ENCODE measurements around the gene DCTN3.

The DCTN3 gene

DNA sequence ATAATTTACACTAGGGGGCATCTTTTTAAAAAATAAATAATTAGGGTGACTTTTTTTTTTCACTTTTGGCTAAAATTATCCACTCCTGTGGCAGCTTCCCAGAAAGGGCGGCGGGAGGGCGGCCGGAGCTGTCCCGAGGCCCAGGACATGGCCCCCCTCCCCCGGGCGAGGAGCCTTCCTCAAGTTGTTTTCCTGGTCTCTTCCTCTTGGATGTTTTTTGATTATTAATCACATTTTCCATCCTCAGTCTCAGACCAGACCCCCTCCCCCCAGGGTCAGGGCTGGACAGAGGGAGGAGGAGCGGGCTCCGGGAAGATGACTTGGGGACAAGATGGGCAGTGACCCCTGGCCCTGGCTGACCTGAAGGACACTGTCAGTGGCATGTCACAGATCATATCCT lies 26.1 kb downstream of the DCTN3 start:
- DNase-seq (ENCODE audit: low read depth, low spot score): no peak
- H3K4me3 ChIP-seq (ENCODE audit: low read length): no peak overlapping the region

GRCh38 chr9:34592895-34593601 lies 27.2 kb downstream of the DCTN3 start:
- no peak overlapping the region for H3K4me3 ChIP-seq (ENCODE audit: low read length)
- no peak for DNase-seq (ENCODE audit: low read depth, low spot score)

DNA sequence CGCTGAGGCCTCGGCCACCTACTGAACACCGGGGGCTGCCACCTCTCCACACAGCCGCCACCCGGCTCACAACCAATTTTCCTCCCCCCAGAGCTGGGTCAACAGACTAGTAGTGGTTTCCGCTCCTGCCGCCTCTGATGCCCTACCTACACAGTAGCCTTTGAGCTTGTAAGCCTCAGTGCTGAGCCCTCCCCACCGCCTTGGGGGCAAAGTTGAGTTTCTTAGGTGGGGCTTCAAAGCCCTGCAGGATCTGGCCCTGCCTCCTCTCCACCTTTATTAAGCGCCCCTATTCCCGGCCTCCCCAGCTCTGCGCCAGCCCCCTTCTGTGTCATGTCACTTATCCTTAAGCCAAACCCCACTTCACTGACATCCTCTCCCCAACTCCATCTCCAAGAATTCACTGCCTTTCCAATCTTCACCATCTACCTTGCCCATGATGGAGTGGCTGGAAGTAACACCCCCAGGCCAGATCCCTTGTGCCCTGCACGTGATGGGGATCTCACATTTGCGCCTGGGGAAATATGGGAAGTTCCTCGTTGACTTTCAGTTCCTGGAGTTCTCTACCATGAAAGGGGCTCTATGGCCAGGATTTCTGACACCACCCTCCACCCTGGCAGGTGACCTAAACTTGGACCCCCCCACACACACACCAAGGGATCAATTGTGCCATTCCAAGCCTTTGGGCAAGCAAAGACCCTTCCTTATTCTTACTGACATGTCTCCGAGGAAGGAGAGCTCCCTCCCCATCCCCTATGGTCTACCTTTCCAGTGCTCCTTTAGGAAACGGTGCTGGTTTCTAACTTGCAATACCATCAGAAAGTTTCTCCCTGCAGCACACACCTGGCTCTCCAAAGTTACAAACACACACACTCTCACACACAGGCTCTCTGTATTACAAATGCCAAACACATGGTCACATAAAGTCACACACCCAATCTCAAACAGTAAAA lies 28.1 kb downstream of the DCTN3 start:
- no peak for DNase-seq (ENCODE audit: low read depth, low spot score)
- H3K4me3 ChIP-seq (ENCODE audit: low read length): no peak overlapping the region

DNA sequence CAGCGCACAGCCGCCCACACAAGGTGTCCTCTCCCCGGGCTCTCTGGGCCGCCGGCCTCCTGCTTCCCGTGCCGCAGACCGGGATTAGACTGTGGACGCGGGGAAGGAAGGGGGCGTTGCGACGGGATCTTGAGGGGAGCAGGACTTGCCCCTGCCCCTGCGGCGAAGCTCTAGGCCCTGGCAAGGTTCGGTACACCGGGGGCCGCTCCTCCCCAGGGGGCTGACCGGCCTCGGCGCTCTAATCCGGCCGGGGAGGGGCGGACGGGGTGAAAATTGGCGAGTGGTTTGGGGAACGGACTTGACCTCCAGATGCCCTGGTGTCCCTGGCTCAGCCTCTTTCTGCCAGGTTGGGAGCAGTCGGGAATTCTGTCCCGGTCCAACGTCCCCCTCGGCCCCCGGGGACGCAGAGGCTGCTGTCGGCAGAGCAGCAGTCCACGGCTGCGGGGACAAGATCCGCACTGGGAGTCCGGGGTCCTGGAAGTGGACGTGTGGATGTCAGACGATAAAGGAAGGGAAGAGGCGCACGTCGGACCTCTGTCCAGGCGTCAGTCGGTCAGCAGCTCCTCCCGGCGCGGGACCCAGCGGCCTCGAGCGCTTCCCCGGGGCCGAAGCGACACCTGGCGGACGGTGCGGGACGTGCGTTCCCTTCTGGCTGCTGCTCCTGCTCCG lies 28.9 kb downstream of the DCTN3 start:
- H3K4me3 ChIP-seq (ENCODE audit: low read length): no peak overlapping the region
- peak; percentile 33 for DNase-seq (ENCODE audit: low read depth, low spot score)

DNA sequence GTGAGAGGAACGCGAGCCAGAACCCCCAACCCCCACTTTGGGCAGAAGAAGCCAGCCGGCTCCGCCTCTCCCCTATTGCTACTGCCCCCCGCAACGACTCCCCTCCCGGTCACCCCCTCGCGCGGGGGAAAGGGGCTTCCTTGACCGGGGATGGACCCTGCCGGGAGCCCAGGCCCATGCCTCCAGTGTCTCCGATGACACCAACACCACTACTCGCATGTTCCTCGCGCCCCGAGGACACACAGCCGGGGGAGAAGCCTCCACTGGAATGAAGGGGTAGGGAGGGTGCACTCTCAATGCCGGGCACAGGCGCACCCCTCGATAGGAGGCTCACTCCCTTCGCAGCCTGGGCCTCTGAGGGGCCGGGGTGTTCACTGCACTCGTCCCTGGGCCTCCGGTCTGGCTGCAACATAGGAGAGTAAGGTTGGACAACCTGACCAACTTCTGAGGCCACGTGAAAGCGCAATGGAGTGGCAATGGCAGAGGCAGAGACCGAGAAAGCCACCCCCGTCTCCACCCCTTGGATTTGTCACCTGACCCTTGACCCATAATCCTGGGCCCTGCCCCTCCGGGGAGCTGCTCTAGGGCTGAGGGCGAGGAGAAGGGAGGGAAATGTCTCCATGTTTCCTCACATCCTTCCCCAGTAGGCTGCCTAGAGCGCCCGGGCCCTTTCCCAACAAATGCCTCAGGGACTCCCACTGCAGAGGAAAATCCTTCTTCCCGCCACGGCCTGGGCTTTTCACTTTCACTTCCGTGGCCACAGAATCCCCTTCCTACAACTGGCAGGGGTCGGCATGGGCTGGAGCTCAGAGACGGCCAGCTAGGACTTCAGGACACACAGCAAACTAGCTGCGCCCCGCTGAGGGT lies 29.7 kb downstream of the DCTN3 start:
- H3K4me3 ChIP-seq (ENCODE audit: low read length): peak overlapping the region; percentile 45
- DNase-seq (ENCODE audit: low read depth, low spot score): no peak

DNA sequence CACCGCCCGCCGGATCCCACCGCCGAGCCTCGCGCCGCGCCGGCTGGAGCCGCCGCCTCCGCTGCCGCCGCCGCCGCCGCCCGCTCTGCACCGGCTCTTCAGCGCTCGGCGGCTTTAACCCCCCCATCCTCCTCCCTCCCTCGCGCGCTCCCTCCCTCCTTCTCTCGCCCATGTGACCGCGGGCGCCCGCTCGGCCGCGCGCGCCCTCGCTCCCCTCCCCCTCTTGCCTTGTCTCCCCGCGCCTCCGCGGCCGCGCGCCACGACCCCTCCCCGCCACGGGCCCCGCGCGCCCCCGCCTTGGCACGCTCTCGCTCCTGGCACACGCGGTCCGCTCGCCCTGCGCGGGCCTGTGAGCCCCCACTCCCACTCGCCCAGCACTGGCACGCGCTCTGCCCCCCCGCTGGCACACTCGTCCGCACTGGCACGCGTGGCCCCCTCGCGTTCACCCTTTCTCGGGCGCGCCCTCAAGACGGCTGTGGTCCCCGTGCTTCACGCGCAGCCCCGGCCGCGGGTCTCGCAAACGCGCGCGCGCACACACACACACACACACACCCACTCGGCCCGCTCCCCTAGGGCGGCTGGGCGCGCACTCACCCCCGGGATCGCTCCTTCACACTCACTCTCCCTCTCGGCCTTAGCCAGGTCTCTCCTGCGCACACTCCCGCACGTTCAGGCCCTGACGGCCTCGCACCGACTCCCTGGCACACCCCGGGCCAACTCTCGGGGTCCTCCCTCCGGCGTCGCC lies 30.5 kb downstream of the DCTN3 start, which contains the start of gene CNTFR:
CNTFR (minus strand) TSS at position 89 of the 745 bp plus-strand sequence. CDS start 20,743 bp downstream, outside the sequence.
- DNase-seq (ENCODE audit: low read depth, low spot score): peak; percentile 40
- peak within 1 kb of the TSS; percentile 45 for H3K4me3 ChIP-seq (ENCODE audit: low read length)

- no peak for DNase-seq (ENCODE audit: low read depth, low spot score)
- no peak overlapping the region for H3K4me3 ChIP-seq (ENCODE audit: low read length)
Measured at GRCh38 chr9:34588671-34589635, 31.3 kb downstream of the DCTN3 start.

- no peak for DNase-seq (ENCODE audit: low read depth, low spot score)
- H3K4me3 ChIP-seq (ENCODE audit: low read length): no peak overlapping the region
Measured at GRCh38 chr9:34587271-34587670, 33.0 kb downstream of the DCTN3 start.

- H3K4me3 ChIP-seq (ENCODE audit: low read length): no peak overlapping the region
Measured at GRCh38 chr9:34585946-34586669, 34.2 kb downstream of the DCTN3 start.

GRCh38 chr9:34584970-34585369 lies 35.3 kb downstream of the DCTN3 start:
- DNase-seq (ENCODE audit: low read depth, low spot score): no peak
- H3K4me3 ChIP-seq (ENCODE audit: low read length): no peak overlapping the region

More at GRCh38 chr9:34585946-34586669, 34.2 kb downstream of the DCTN3 start:
- no peak for DNase-seq (ENCODE audit: low read depth, low spot score)

- no peak for DNase-seq (ENCODE audit: low read depth, low spot score)
- H3K4me3 ChIP-seq (ENCODE audit: low read length): no peak overlapping the region
Measured at GRCh38 chr9:34582787-34583186, 37.5 kb downstream of the DCTN3 start.

- no peak for DNase-seq (ENCODE audit: low read depth, low spot score)
- no peak overlapping the region for H3K4me3 ChIP-seq (ENCODE audit: low read length)
Measured at GRCh38 chr9:34581318-34581717, 39.0 kb downstream of the DCTN3 start.

DNA sequence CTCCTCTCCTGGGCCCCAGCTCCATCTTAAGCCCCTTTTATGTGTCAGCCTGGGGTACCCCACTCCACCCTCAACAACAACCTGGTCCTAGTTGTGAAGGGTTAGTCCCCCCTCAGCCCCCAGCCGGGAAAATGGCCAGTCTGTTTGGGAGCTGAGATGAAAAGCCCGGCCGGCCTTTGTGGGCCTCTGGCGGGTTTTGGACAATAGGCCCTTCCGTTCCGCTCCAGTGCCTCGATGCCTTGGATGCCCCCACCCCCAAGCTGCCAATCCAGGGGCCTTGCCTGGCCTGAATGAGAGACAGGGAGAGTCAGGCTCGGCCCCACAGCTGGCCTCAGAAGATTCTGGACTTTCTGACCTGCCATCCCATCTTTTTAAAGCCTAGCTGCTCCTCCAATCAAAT lies 39.9 kb downstream of the DCTN3 start:
- no peak for DNase-seq (ENCODE audit: low read depth, low spot score)
- no peak overlapping the region for H3K4me3 ChIP-seq (ENCODE audit: low read length)

GRCh38 chr9:34579808-34580163 lies 40.5 kb downstream of the DCTN3 start:
- no peak overlapping the region for H3K4me3 ChIP-seq (ENCODE audit: low read length)
- DNase-seq (ENCODE audit: low read depth, low spot score): no peak

DNA sequence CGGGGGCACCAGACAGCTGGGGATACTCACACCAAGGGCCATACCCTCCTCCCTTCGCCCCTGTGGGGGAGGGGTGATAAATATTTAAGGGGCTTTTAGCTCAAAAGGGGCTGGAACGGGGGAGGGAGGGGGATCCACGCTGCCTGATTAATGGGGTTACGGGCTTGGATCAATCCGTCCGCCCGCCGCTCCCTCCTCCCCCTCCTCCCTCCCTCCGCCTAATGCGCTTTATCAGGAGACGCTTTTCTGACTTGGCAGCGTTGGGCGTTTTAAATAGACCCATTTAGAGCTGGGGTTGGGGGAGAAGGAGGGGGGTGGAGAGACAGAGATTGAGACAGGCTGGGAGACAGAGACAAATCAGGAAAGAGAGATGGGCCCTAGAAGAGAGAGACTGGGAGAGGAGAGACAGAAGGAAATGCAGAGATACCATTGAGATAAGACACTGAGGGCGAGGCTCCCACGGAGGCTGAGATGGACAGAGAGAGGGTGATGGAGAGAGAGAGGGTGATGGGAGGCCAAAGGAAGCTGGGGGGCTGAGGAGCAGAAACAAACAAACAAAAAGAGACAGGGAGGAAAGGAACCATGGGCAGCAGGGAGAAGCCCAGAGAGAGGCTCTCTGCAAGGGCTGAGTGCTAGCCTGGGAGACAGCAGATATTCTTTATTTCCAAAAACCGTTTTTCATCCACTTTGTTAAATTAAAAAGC lies 41.0 kb downstream of the DCTN3 start:
- H3K4me3 ChIP-seq (ENCODE audit: low read length): no peak overlapping the region
- DNase-seq (ENCODE audit: low read depth, low spot score): no peak
